ENCODE measurements around the gene POLR3H. TPM values are rescaled to one million over a fixed set of nuclear protein-coding genes. Genes with fewer than 3 reads are reported as not detected.

Gene POLR3H
- total RNA-seq, 1 experiment from 2014 or later = 21.2 TPM

GRCh38 chr22:41555325-41555982, 11.2 kb upstream of the POLR3H start:
- BruUV-seq (replicated peaks) = no TSS peak
- Histone ChIP-seq H3K79me2 (ENCODE audit: low read length) (no peaks in the 10 kb centered on the region), H3K9me3 (ENCODE audit: low read length) (no peaks in the 10 kb centered on the region), H3K27ac (ENCODE audit: low read length) (no peak overlapping the region), H3F3A (ENCODE audit: low read length, unreplicated experiment) (no peaks in the 10 kb centered on the region), H3K9ac (ENCODE audit: low read length) (no peak overlapping the region), H3K9me2 (replicated peaks; ENCODE audit: low read length) (no peaks in the 10 kb centered on the region), H4K20me1 (ENCODE audit: low read length) (no peaks in the 10 kb centered on the region), H3K4me3 (ENCODE audit: low read length) (no peak overlapping the region), H3K4me2 (ENCODE audit: low read length) (no peak overlapping the region), H3K27me3 (ENCODE audit: low read length) (no peaks in the 10 kb centered on the region), H2AFZ (ENCODE audit: low read length) (no peak overlapping the region), H3K36me3 (ENCODE audit: low read depth, low read length) (no peaks in the 10 kb centered on the region), H3K4me1 (ENCODE audit: insufficient read depth, low read length) (no peaks in the 10 kb centered on the region)
- CTCF ChIA-PET = no interaction called here
- POLR2A ChIA-PET (ENCODE audit: unreplicated experiment) = no interaction called here
- TF ChIP-seq CTCF (conservative IDR thresholded peaks at IDR 0.05; ENCODE audit: low read depth, low read length) (no peak), EZH2 (IDR thresholded peaks at IDR 0.05; ENCODE audit: low read length, unreplicated experiment) (no peak), EZH2phosphoT487 (IDR thresholded peaks at IDR 0.05; ENCODE audit: borderline replicate concordance, low read length) (no peak)
- DNase-seq (no peak), ATAC-seq (no peak)
- intact Hi-C loops (cut with micrococcal nuclease) = loop anchor here (2.0 kb wide), 1 partner anchor 41 kb away; no protein-coding TSS in a partner anchor

GRCh38 chr22:41551877-41552582, 7.8 kb upstream of the POLR3H start:
- no TSS peak for BruUV-seq (replicated peaks)
- no peak overlapping the region for H3K4me2 ChIP-seq (ENCODE audit: low read length)
- DNase-seq = no peak
- H3K36me3 ChIP-seq (ENCODE audit: low read depth, low read length) = no peaks in the 10 kb centered on the region
- H3K79me2 ChIP-seq (ENCODE audit: low read length) = no peaks in the 10 kb centered on the region
- H3K9ac ChIP-seq (ENCODE audit: low read length) = no peak overlapping the region
- no peaks in the 10 kb centered on the region for H3F3A ChIP-seq (ENCODE audit: low read length, unreplicated experiment)
- H3K9me3 ChIP-seq (ENCODE audit: low read length) = no peaks in the 10 kb centered on the region
- H2AFZ ChIP-seq (ENCODE audit: low read length) = no peak overlapping the region
- no peak for TF ChIP-seq EZH2phosphoT487 (IDR thresholded peaks at IDR 0.05; ENCODE audit: borderline replicate concordance, low read length)
- no peak for TF ChIP-seq EZH2 (IDR thresholded peaks at IDR 0.05; ENCODE audit: low read length, unreplicated experiment)
- no peak for TF ChIP-seq CTCF (conservative IDR thresholded peaks at IDR 0.05; ENCODE audit: low read depth, low read length)
- intact Hi-C loops (cut with micrococcal nuclease) = no loop called here
- CTCF ChIA-PET = no interaction called here
- no peaks in the 10 kb centered on the region for H3K9me2 ChIP-seq (replicated peaks; ENCODE audit: low read length)
- ATAC-seq = no peak
- POLR2A ChIA-PET (ENCODE audit: unreplicated experiment) = no interaction called here
- H4K20me1 ChIP-seq (ENCODE audit: low read length) = no peaks in the 10 kb centered on the region
- H3K4me3 ChIP-seq (ENCODE audit: low read length) = no peak overlapping the region
- H3K4me1 ChIP-seq (ENCODE audit: insufficient read depth, low read length) = no peaks in the 10 kb centered on the region
- no peak overlapping the region for H3K27ac ChIP-seq (ENCODE audit: low read length)
- no peaks in the 10 kb centered on the region for H3K27me3 ChIP-seq (ENCODE audit: low read length)

GRCh38 chr22:41550952-41551491, 6.8 kb upstream of the POLR3H start:
- H3K4me1 ChIP-seq (ENCODE audit: insufficient read depth, low read length) = no peaks in the 10 kb centered on the region
- H3K9me2 ChIP-seq (replicated peaks; ENCODE audit: low read length) = no peaks in the 10 kb centered on the region
- H3K9ac ChIP-seq (ENCODE audit: low read length) = no peak overlapping the region
- no peaks in the 10 kb centered on the region for H4K20me1 ChIP-seq (ENCODE audit: low read length)
- H3K27me3 ChIP-seq (ENCODE audit: low read length) = no peaks in the 10 kb centered on the region
- H3K27ac ChIP-seq (ENCODE audit: low read length) = no peak overlapping the region
- BruUV-seq (replicated peaks) = no TSS peak
- H3K9me3 ChIP-seq (ENCODE audit: low read length) = no peaks in the 10 kb centered on the region
- H2AFZ ChIP-seq (ENCODE audit: low read length) = no peak overlapping the region
- no peaks in the 10 kb centered on the region for H3K79me2 ChIP-seq (ENCODE audit: low read length)
- DNase-seq (no peak), ATAC-seq (no peak)
- H3K36me3 ChIP-seq (ENCODE audit: low read depth, low read length) = no peaks in the 10 kb centered on the region
- ChIA-PET CTCF (no interaction called here), POLR2A (ENCODE audit: unreplicated experiment) (no interaction called here)
- intact Hi-C loops (cut with micrococcal nuclease) = no loop called here
- no peak overlapping the region for H3K4me2 ChIP-seq (ENCODE audit: low read length)
- H3F3A ChIP-seq (ENCODE audit: low read length, unreplicated experiment) = no peaks in the 10 kb centered on the region
- TF ChIP-seq EZH2phosphoT487 (IDR thresholded peaks at IDR 0.05; ENCODE audit: borderline replicate concordance, low read length) = no peak
- TF ChIP-seq CTCF (conservative IDR thresholded peaks at IDR 0.05; ENCODE audit: low read depth, low read length) = no peak
- TF ChIP-seq EZH2 (IDR thresholded peaks at IDR 0.05; ENCODE audit: low read length, unreplicated experiment) = no peak
- no peak overlapping the region for H3K4me3 ChIP-seq (ENCODE audit: low read length)

All from PC-3 (cell line).